GM21390 (cell line): ENCODE measurements around the gene SAMD1.

Experiments used
- ATAC-seq: cut with Tn5 transposase; IDR thresholded peaks from one replicate; pipeline ENCODE4 v1.9.1; 2021; ENCODE audit not compliant: unreplicated experiment

SAMD1 gene

DNA sequence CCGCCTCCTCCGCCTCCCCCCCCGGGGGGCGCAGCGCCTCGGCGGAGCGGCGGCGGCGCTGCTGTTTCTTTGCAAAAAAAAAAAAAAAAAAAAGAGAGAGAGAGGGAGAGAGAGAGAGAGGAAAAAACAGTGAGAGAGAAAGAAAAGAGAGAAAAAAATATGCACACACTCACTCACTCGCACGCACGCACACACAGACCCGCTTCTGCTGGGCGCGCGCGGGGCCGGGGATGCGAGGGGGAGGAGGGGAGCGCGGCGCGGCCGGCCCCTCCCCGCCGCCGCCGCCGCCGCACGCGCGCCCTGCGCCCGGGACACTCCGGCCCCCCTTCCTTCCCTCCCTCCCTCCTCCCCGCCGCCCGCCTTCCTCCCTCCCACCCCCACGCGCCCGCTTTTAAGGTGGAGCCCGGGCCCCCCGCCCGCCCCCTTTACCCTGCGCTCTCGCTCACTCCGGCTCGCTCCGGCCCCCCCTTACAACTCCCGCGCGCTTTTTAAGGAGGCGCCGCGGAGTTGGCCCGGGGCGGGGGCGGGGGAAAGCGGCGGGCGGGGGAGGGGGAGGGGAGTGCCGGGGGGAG is at the start of gene SAMD1:
TSS of gene SAMD1 (minus strand) at position 243 of the 572 bp plus-strand sequence.
- ATAC-seq: peak; percentile 38

DNA sequence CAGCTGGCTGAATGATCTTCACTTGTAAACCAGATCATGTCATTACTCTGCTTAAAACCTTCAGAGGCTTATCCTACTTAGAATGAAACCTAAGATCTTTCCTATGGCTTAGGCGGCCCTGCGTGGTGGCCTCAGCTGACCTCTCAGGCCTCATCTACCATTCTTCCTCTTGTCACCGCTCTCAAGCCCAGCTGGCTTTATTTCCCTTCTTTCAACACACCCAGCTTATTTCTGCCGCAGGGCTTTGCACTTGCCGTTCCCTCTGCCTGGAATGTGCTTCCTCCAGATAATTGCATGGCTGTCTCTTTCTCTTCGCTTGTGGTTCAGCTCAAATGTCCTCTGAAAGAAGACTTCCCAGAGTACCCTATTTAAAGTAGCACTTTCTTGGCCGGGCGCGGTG is 49.4 kb upstream of the SAMD1 start:
- ATAC-seq: no peak

DNA sequence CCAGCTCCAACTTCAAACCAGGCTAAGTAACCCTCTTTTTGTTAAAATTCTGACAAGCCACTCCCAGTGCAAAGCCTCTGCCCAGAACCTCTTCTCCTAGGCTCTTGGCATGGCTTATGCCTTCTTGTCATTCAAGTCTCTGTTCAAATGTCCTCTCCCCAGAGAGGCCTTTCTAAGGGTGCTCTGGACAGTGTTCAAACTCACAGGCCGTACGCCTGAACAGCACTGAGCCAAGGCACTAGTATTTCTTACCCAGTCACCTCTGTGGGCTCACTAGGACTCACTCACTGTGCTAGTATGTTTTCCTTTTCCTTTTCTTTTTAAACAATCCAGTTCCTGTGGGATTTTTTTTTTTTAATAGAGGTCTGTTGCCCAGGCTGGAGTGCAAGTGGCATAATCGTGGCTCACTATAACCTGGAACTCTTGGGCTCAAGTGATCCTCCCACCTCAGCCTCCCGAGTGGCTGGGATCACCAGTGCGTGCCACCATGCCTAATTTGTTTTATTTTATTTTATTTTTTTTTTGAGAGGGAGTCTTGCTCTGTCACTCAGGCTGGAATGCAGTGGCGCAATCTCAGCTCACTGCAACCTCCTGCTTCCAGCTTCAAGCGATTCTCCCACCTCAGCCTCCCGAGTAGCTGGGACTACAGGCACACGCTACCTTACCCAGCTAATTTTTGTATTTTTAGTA is 48.2 kb upstream of the SAMD1 start:
- no peak for ATAC-seq

GRCh38 chr19:14136509-14137281 is 46.1 kb upstream of the SAMD1 start, which contains the start of gene ASF1B:
Gene ASF1B, minus strand, starts transcription at chr19:14136589. Its CDS starts 133 bp downstream, at chr19:14136456.
- ATAC-seq: peak; percentile 77

- peak; percentile 11 for ATAC-seq
Observed at GRCh38 chr19:14135985-14136508, 45.5 kb upstream of the SAMD1 start.

DNA sequence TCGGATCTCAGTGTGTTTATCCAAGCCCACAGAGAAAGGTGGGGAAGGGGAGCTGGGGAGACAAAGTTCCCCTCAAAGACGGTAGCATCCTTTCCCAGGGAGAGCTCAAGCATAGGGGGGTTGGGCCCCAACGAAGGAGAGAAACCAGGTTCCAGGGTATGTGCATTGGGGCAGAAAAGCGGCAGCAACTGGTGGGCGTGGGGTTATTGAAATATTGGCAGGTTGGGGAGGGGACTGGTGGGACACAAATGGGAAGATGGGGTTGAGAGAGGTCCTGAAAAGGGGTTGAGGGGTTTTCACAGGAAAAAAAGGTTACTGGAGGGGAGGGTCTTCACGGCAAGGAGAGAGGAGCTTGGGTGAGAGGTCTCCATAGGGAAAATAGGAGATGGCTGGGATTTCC is 44.8 kb upstream of the SAMD1 start:
- ATAC-seq: no peak

DNA sequence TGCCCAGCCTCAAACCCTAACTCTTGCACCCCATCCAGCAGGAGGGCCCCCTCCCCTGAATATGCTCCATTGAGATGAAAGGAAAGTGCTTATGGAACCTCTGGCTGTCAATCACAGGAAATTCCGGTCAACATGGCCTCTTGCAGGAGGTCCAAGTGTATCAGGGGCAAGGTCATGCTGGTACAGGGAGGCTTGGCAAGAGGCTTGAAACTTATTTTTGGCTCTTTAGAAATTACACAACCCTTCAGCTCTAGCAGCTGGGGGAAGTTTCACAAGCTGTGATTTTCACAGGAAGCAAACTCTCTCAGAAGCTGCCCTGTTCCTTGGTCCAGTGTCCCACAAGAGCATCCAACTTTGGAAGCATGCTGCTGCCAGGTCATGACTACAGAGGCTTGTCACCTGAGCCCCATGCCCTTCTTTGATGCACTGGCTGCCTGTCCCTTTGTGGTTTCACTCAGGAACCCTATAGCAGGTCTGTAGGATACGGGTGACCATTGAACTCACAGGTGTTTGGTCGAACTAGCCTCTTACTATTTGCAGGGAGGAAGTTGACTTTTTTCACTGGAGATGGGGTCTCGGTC is 37.5 kb upstream of the SAMD1 start:
- no peak for ATAC-seq

GRCh38 chr19:14127176-14127575 is 36.6 kb upstream of the SAMD1 start:
- no peak for ATAC-seq

DNA sequence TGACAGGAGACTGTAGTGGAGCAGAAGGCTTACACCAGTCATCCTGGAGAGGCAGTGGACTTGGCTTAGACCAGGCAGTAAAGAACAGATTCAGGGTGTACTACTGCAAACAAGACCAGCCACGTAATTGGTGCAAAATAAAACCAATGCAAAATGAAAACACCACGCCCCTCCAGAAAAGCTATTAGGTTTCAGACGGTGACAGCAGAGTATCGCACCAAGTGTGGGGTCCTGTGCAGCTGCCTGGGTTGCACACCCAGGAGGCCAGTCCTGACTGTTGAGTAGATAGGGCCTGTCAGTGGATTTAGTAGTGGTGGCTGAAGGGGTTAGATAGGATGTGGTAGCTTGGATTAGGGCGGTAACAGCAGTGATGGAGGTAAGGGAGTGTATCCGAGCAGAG is 32.4 kb upstream of the SAMD1 start:
- no peak for ATAC-seq

- no peak for ATAC-seq
Observed at GRCh38 chr19:14120497-14120780, 29.9 kb upstream of the SAMD1 start.

DNA sequence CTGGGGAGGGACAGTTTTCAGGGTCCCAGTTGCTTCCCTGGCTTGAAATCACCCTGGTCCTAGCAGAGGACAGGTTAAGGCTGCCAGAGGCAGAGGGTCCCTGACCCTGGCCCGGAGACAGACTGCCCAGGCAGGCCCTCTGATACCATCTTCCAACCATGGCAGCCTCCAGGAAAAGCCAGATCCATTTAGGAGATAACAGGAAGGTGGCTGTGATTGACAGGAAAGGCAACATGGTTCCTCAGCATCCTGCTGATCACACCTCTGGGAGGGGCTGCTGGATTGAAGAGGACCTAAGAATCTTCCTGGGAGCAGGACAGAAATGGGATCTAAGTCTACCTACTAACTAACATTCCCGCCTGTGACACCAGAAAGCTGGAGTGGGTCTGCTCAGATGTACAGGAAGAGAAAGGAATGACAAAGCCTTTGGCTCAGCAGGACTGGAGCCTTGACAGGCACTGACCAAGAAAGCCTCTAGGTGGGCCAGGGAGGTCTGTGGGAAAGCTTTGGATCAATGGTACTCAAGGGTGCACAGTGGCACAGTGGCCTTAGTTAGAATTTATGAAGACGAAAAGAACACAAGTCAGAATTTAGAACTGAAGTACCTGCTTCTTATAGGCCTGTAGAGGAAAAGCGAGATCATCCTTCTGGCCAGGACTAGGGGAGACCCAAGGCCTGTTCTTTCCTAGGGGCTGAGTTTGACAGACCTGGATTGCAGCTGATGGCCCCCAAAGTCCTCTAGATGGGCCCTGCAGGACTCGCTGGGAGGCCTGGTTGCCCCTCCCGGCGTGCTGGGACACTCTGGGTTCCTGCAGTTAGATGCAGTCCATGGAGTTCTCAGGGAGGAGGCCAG is 29.3 kb upstream of the SAMD1 start:
- no peak for ATAC-seq

GRCh38 chr19:14119146-14119545 is 28.6 kb upstream of the SAMD1 start:
- ATAC-seq: no peak

DNA sequence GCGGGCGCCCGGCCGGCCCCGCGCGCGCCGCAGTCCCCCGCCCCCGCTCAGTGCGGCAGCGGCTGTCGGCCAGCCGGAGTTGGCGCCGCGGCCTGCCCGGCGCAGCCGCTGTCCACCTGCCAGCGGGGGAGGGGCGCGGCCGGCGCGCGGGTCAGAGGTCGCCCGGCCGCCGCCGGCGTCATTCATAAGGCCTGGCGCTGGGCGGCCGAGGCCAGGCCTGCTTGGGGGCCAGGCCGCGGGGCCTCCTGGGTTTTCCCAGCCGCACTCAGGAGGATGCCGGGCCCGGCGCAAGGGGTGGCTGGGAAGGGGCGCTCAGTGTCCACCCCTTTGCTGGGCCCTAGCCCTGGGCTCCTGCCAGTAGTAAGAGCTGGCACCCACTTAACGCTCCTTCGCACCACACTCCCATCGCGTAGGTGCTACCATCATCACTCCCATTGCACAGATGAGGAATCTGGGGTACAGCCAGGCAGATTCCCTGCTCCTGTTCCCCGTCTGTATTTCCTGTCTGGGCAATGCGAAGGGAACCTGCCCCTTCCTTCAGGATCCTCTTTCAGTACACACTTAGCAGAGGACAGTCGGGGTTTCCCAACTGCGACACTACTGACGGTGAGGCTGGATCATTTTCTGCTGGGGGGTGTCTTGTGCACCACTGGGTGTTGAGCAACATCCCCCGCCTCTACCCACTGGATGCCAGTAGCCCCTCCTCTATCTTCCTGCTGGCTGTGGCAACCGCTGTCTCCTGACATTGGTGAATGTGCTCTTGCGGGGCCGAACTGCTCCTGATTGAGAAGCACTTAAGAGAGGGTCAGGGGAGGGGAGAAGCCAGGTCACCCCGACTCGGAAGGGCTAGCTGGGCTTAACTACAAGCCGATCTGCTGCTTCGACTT is 27.9 kb upstream of the SAMD1 start:
- no peak for ATAC-seq

DNA sequence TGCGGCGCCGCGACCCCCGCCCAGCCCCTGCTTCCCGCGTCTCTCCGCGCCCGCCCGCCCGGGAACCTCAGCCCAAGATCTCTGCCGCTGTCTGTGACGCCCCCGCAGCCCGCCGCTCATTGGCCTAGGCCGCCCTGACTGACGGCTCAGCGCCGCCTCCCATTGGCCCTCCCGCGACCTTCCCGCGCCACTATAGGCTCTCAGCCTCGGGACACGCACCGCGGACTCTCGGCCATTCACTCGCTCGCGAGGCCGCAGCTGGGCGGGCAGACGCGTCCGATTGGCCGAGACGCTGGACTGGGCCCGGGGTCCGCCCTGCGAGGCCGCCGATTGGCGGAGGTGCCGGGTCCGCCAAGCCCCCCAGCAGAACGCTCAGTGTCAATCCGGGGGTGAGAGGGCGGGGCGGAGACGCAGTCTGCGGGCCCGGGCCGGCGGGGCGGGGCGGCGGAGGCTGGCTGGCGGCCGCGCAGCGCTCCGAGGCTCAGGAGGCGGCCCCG is 27.2 kb upstream of the SAMD1 start, which contains the start of gene PRKACA:
TSS of gene PRKACA (minus strand) at position 95 of the 497 bp plus-strand sequence. CDS start 215 bp downstream, outside the sequence.
- peak; percentile 87 for ATAC-seq

GRCh38 chr19:14116918-14117578 is 26.5 kb upstream of the SAMD1 start:
- no peak for ATAC-seq

- ATAC-seq: no peak
Observed at GRCh38 chr19:14116525-14116917, 26.0 kb upstream of the SAMD1 start.

DNA sequence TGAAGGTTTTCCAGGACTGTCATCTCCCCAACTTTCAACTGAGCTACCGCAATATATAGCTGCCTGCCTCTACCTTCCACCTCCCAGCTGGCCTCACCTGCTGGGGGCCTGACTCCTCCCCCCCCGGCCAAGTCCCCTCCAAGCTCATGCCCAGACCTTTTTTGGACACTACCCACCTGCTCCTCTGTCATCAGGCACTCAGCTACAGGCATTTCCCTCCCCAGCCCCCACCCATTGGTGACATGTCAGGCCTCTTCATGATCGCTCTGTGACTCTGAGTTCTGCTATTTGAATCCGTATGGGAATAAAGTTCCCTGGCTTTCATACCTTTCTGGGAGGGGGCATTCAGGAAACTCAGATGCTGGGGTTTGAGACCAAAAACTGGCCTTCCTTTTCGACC is 25.2 kb upstream of the SAMD1 start:
- no peak for ATAC-seq

GRCh38 chr19:14114854-14115253 is 24.3 kb upstream of the SAMD1 start:
- no peak for ATAC-seq

DNA sequence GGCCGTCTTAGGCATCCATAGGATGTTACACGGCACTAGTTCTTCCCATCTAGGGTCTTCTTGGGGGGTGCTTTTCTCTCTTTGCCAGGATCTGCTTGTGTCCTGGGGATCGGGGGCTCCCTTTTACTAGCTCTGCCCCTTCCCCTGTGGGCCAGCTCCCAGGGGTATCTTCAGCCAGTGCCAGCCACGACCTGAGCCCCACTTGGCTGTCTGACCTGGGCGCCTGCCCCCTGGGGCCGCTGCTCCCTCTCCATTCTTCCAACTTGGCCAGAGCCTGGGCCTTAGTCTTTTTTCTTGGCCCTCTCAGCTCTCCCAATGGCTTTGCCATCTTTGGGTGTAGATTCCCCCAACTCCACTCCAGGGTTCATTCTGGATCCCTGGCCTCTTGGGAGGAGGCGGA is 23.9 kb upstream of the SAMD1 start:
- ATAC-seq: no peak
